Fibroblast of lung (primary cell): Measurements from ENCODE around the gene TSHZ1. TPM values are rescaled to one million over a fixed set of nuclear protein-coding genes. Genes with fewer than 3 reads are reported as not detected.

Experiments
- DNase-seq, 2 donors: peaks; one replicate each; pipeline versions ENCODE4 v3.0.0 to v3.0.0-alpha.2; 2010; ENCODE audit warnings: low read depth in 2 of 2
- H2AFZ ChIP-seq: 2 replicates; pipeline ENCODE4 v1.5.1; 2012; ENCODE audit warnings: low read length, control low read depth, inconsistent platforms
- H3K27ac ChIP-seq: 2 replicates; pipeline ENCODE4 v1.5.1; 2011; ENCODE audit warnings: low read length, control low read depth; ENCODE audit not compliant: insufficient read depth
- H3K27me3 ChIP-seq: 2 replicates; pipeline ENCODE4 v1.5.1; 2011; ENCODE audit warnings: mild to moderate bottlenecking, low read length; ENCODE audit not compliant: control insufficient read depth, insufficient read depth
- H3K36me3 ChIP-seq: 2 replicates; pipeline ENCODE4 v1.5.1; 2011; ENCODE audit warnings: low read length; ENCODE audit not compliant: control insufficient read depth, insufficient read depth
- H3K4me1 ChIP-seq: 2 replicates; pipeline ENCODE4 v1.5.1; 2011; ENCODE audit warnings: low read length; ENCODE audit not compliant: control insufficient read depth, insufficient read depth; ENCODE audit errors: extremely low read depth
- H3K4me2 ChIP-seq: 2 replicates; pipeline ENCODE4 v1.5.1; 2011; ENCODE audit warnings: low read length, control low read depth; ENCODE audit not compliant: insufficient read depth; ENCODE audit errors: extremely low read depth
- H3K4me3 ChIP-seq, 4 experiments: fragments of 200-600 bp in 1 of 4; sonication (generic) in 1 of 4; replicated peaks in 1 of 4; 2 replicates each; pipeline ENCODE4 v1.5.1; 2011 to 2016; ENCODE audit warnings: low read length in 4 of 4, low read depth in 3 of 4, mild to moderate bottlenecking in 3 of 4, control low read depth in 2 of 4, inconsistent platforms in 1 of 4, mixed read lengths in 1 of 4; ENCODE audit not compliant: insufficient read depth in 1 of 4; ENCODE audit errors: control extremely low read depth in 1 of 4
- H3K79me2 ChIP-seq: 2 replicates; pipeline ENCODE4 v1.5.1; 2012; ENCODE audit warnings: mild to moderate bottlenecking, low read length, inconsistent platforms; ENCODE audit not compliant: control insufficient read depth, insufficient read depth
- H3K9ac ChIP-seq: 2 replicates; pipeline ENCODE4 v1.5.1; 2011; ENCODE audit warnings: mild to moderate bottlenecking, low read length, control low read depth; ENCODE audit not compliant: insufficient read depth
- H3K9me3 ChIP-seq: 2 replicates; pipeline ENCODE4 v1.5.1; 2012; ENCODE audit warnings: low read depth, low read length; ENCODE audit not compliant: control insufficient read depth, insufficient read depth
- H4K20me1 ChIP-seq: 2 replicates; pipeline ENCODE4 v1.5.1; 2011; ENCODE audit warnings: low read length; ENCODE audit not compliant: control insufficient read depth, insufficient read depth; ENCODE audit errors: extremely low read depth
- EZH2 ChIP-seq: IDR thresholded peaks from 2 replicates; pipeline ENCODE4 v1.5.1; 2012; ENCODE audit warnings: low read length, control low read depth, mild to moderate bottlenecking; ENCODE audit errors: missing control alignments
- polyA plus RNA-seq, 2 donors: library from polyadenylated mRNA; depleted of rRNA in 1 of 2; stranded (reverse) in 1 of 2; unstranded in 1 of 2; fragments of >200 nt; gene quantifications; 2 replicates each; pipeline ENCODE4 v1.2.1, GENCODE V29; 2011 to 2012; ENCODE audit warnings: missing spikeins in 1 of 2
- total RNA-seq: library from RNA; depleted of rRNA; stranded (reverse); fragments of >200 nt; gene quantifications from 2 replicates; pipeline ENCODE4 v1.2.1, GENCODE V29; 2014
- TF ChIP-seq, protein P1 (sequence below), 2 donors: IDR thresholded peaks in 1 of 2; conservative IDR thresholded peaks in 1 of 2; 1 replicate in 1 of 2; 2 replicates in 1 of 2; pipeline ENCODE4 v1.5.1; 2011 to 2012; ENCODE audit warnings: low read length in 2 of 2, control low read depth in 1 of 2, inconsistent platforms in 1 of 2, low read depth in 1 of 2, mild to moderate bottlenecking in 1 of 2

TSHZ1 gene
- total and polyA plus RNA-seq, 2 donors (not counting 1 experiment from before 2014, with no cell fraction given), result 4.3 TPM

DNA sequence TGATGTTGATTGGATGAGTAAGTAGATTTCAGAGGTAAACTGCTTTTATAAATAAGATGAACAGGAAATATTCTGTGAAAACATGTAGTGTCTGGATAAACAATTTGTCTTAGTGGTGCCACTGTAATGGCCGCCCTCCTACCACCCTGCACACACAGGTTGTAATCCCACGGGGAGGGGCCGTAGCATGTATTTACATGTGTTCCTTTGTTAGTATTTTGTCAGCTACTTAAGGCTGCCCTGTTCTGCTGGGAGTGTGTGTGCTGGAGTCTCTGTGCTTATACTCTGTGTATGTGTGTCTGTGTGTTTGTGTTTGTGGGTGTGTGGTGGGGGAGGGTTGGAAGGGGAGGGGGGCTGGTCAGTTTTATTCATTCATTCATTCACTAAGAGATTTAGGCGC is 5.1 kb downstream of the TSHZ1 start:
- Histone ChIP-seq H3K36me3 (no peaks in the 10 kb centered on the region), H3K4me2 (no peak overlapping the region), H3K27me3 (no peaks in the 10 kb centered on the region), H3K9ac (no peak overlapping the region), H3K4me3 (no peak overlapping the region), H3K4me1 (peaks cover 3% of the 10 kb centered on the region), H2AFZ (no peak overlapping the region), H3K79me2 (peaks cover 35% of the 10 kb centered on the region), H3K27ac (no peak overlapping the region), H4K20me1 (no peaks in the 10 kb centered on the region), H3K9me3 (no peaks in the 10 kb centered on the region)
- TF ChIP-seq, protein P1, sequence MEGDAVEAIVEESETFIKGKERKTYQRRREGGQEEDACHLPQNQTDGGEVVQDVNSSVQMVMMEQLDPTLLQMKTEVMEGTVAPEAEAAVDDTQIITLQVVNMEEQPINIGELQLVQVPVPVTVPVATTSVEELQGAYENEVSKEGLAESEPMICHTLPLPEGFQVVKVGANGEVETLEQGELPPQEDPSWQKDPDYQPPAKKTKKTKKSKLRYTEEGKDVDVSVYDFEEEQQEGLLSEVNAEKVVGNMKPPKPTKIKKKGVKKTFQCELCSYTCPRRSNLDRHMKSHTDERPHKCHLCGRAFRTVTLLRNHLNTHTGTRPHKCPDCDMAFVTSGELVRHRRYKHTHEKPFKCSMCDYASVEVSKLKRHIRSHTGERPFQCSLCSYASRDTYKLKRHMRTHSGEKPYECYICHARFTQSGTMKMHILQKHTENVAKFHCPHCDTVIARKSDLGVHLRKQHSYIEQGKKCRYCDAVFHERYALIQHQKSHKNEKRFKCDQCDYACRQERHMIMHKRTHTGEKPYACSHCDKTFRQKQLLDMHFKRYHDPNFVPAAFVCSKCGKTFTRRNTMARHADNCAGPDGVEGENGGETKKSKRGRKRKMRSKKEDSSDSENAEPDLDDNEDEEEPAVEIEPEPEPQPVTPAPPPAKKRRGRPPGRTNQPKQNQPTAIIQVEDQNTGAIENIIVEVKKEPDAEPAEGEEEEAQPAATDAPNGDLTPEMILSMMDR (conservative IDR thresholded peaks at IDR 0.05 in 1 of 2, IDR thresholded peaks at IDR 0.05 in 1 of 2; ENCODE audit: low read depth in 1 of 2, low read length in 2 of 2), result no peak
- TF ChIP-seq EZH2, result no peak
- no peak for DNase-seq

DNA sequence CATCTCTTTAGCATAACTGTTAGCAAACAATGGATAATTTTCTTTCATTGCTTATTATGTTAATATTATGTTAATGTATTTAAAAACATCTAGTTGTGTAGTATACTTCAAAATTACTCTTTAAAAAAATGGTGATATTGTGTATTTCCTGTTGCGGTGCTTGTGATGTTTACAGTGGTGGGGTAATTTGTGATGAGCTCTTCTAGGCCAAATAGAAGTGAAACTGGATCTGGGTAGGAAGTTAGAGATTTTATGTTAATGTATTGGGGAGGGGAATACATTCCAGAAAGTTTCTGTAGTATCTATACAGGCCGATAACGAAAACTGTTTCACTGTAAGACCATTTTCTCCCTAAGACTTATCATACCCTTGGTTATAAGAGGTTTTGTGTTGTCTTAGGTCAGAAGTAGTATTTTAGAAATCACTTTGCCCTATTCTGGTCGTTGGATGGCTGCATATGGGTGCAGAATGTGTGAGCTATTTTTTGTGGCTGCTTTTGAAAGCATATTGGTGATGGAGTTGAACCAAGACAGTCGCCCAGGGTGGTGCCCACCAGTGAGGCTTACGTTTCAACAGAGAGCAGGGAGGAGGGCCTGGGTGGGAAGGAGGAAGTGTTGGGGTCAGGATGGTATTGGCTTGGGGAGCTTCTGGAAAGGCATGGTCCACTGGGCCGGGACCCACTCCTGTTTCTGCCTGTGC is 5.8 kb downstream of the TSHZ1 start:
- Histone ChIP-seq H3K27ac (no peak overlapping the region), H4K20me1 (no peaks in the 10 kb centered on the region), H3K4me2 (no peak overlapping the region), H3K9ac (no peak overlapping the region), H3K79me2 (peaks cover 32% of the 10 kb centered on the region), H3K36me3 (no peaks in the 10 kb centered on the region), H3K27me3 (no peaks in the 10 kb centered on the region), H3K9me3 (no peaks in the 10 kb centered on the region), H3K4me3 (peak overlapping the region in 1 of 4 experiments; percentile 4), H2AFZ (no peak overlapping the region), H3K4me1 (peaks cover 3% of the 10 kb centered on the region)
- DNase-seq, result no peak
- no peak for TF ChIP-seq EZH2
- TF ChIP-seq, protein P1 (conservative IDR thresholded peaks at IDR 0.05 in 1 of 2, IDR thresholded peaks at IDR 0.05 in 1 of 2; ENCODE audit: low read depth in 1 of 2, low read length in 2 of 2), result no peak

DNA sequence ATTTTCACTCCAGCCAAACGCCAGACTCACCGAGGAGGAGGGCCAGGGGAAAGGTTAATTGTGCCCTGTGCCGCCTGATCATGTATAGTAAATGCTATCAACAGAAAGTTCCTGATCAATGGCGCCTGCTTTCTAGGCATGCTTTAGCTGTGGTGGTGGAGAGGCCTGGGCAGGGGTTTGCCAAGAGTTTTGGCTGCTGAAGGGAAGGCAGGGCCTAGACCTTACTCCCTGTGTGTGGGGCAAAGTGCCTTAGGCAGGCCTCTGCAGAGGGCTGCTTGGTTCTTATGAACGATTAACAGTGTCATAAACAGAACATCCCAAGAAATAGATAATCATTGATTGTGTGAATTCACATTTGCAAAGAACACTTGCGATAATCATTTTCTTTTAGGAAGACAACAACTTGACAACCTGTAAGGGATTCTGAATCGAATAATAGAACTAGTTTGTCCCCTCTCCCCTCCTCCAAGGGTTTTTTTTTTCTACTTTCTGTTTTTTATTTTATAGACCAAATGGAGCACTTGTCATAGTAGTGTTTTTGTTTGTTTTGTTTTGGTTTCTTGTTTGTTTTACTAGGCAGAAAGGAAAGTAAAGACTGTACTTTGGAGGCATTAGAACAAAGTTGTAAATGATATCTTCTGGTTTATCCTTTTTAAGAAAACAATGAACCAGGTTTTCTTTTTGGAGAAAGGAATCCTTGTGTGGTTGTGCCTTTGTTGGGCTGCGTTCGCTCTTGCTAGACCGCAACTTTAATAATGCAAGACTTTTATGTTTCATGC is 6.5 kb downstream of the TSHZ1 start:
- Histone ChIP-seq H3K4me2 (no peak overlapping the region), H3K4me1 (peaks cover 3% of the 10 kb centered on the region), H2AFZ (no peak overlapping the region), H3K4me3 (no peak overlapping the region), H3K79me2 (peaks cover 28% of the 10 kb centered on the region), H4K20me1 (no peaks in the 10 kb centered on the region), H3K9me3 (no peaks in the 10 kb centered on the region), H3K36me3 (no peaks in the 10 kb centered on the region), H3K27me3 (no peaks in the 10 kb centered on the region), H3K9ac (no peak overlapping the region), H3K27ac (no peak overlapping the region)
- TF ChIP-seq, protein P1 (conservative IDR thresholded peaks at IDR 0.05 in 1 of 2, IDR thresholded peaks at IDR 0.05 in 1 of 2; ENCODE audit: low read depth in 1 of 2, low read length in 2 of 2), result no peak
- no peak for TF ChIP-seq EZH2
- DNase-seq, result no peak
